Keratinocyte (primary cell): Measurements from ENCODE around the gene PCDHB15.

Experiments used
- EZH2 ChIP-seq: IDR thresholded peaks from one replicate; pipeline ENCODE4 v1.6.1; 2012; ENCODE audit warnings: inconsistent platforms, mild to moderate bottlenecking, low read length, moderate library complexity
- TF ChIP-seq, protein P1 (sequence below), 3 experiments: IDR thresholded peaks in 1 of 3; conservative IDR thresholded peaks in 1 of 3; optimal IDR thresholded peaks in 1 of 3; 2 replicates in 2 of 3; 3 replicates in 1 of 3; pipeline versions ENCODE3 to v1.5.1; 2011; ENCODE audit warnings: low read length in 3 of 3, mild to moderate bottlenecking in 3 of 3, moderate library complexity in 2 of 3, control low read depth in 1 of 3, inconsistent platforms in 1 of 3; ENCODE audit not compliant: insufficient read depth in 2 of 3; ENCODE audit errors: extremely low read depth in 1 of 3

DNA sequence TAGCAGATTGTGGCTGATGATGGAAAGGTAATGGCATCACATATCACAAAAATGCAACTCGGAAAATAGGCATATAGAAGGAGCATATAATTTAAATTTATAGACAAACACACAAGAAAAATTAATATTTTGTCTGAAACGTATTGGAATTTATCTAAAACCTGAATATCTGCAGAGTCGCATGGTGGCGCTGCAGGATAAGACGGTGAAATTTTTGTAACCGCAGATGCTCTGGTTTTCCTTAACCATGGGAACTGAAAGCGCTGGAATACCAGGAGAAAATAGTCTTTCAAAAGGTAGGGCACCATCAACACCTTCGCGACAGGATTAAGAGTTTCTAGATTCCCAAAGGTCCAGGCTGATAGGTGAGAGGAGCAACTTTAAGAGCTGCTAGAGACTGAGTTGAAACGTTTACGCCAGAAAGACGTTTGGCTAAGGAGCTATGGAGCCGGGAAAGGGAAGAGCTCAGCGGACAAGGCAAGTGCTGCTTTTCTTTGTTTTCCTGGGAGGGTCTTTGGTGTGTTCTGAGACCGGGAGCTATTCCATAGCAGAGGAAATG, 11.0 kb upstream of the PCDHB15 start:
- TF ChIP-seq, protein P1, sequence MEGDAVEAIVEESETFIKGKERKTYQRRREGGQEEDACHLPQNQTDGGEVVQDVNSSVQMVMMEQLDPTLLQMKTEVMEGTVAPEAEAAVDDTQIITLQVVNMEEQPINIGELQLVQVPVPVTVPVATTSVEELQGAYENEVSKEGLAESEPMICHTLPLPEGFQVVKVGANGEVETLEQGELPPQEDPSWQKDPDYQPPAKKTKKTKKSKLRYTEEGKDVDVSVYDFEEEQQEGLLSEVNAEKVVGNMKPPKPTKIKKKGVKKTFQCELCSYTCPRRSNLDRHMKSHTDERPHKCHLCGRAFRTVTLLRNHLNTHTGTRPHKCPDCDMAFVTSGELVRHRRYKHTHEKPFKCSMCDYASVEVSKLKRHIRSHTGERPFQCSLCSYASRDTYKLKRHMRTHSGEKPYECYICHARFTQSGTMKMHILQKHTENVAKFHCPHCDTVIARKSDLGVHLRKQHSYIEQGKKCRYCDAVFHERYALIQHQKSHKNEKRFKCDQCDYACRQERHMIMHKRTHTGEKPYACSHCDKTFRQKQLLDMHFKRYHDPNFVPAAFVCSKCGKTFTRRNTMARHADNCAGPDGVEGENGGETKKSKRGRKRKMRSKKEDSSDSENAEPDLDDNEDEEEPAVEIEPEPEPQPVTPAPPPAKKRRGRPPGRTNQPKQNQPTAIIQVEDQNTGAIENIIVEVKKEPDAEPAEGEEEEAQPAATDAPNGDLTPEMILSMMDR (optimal IDR thresholded peaks at IDR 0.05 in 1 of 3, IDR thresholded peaks at IDR 0.05 in 1 of 3, conservative IDR thresholded peaks at IDR 0.05 in 1 of 3; ENCODE audit: extremely low read depth in 1 of 3, insufficient read depth in 2 of 3, low read length in 3 of 3), result no peak
- no peak for TF ChIP-seq EZH2
